GM12873 (cell line): ENCODE data around the gene NEO1.

Experiments
- TF ChIP-seq, protein P1 (sequence below): IDR thresholded peaks from 2 replicates; pipeline ENCODE4 v1.5.1; 2012; ENCODE audit warnings: low read depth, mild to moderate bottlenecking, moderate library complexity, low read length, control low read depth; ENCODE audit not compliant: insufficient read depth; ENCODE audit errors: missing control alignments

NEO1 gene

GRCh38 chr15:73293773-73294172 is 241.5 kb downstream of the NEO1 start:
- TF ChIP-seq, protein P1, sequence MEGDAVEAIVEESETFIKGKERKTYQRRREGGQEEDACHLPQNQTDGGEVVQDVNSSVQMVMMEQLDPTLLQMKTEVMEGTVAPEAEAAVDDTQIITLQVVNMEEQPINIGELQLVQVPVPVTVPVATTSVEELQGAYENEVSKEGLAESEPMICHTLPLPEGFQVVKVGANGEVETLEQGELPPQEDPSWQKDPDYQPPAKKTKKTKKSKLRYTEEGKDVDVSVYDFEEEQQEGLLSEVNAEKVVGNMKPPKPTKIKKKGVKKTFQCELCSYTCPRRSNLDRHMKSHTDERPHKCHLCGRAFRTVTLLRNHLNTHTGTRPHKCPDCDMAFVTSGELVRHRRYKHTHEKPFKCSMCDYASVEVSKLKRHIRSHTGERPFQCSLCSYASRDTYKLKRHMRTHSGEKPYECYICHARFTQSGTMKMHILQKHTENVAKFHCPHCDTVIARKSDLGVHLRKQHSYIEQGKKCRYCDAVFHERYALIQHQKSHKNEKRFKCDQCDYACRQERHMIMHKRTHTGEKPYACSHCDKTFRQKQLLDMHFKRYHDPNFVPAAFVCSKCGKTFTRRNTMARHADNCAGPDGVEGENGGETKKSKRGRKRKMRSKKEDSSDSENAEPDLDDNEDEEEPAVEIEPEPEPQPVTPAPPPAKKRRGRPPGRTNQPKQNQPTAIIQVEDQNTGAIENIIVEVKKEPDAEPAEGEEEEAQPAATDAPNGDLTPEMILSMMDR = no peak

GRCh38 chr15:73295630-73296286 is 243.5 kb downstream of the NEO1 start:
- TF ChIP-seq, protein P1 = no peak

GRCh38 chr15:73296609-73297353 is 244.5 kb downstream of the NEO1 start:
- TF ChIP-seq, protein P1 = no peak

- TF ChIP-seq, protein P1 = no peak
These were observed 246.4 kb downstream of the NEO1 start for GRCh38 chr15:73298522-73299245.

DNA sequence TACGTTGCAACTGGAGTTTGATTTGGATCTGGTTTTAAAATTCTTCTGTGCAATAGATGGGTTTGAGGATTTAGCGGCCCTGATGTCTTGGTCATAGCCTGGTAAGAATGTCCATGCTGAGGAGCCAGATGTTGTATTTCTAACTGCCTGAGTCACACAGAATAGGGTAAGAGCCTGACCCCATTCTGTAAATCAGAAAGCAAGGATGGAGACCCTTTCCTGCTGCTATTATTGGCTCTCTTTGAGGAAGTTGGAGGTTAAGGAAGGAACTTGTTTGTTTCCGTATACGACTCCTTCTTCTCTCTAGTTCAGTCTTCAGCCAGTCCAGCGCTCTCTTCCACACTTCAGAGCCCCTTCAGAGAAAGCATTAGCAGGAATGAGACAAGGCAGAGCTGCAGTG is 251.4 kb downstream of the NEO1 start:
- TF ChIP-seq, protein P1 = no peak

DNA sequence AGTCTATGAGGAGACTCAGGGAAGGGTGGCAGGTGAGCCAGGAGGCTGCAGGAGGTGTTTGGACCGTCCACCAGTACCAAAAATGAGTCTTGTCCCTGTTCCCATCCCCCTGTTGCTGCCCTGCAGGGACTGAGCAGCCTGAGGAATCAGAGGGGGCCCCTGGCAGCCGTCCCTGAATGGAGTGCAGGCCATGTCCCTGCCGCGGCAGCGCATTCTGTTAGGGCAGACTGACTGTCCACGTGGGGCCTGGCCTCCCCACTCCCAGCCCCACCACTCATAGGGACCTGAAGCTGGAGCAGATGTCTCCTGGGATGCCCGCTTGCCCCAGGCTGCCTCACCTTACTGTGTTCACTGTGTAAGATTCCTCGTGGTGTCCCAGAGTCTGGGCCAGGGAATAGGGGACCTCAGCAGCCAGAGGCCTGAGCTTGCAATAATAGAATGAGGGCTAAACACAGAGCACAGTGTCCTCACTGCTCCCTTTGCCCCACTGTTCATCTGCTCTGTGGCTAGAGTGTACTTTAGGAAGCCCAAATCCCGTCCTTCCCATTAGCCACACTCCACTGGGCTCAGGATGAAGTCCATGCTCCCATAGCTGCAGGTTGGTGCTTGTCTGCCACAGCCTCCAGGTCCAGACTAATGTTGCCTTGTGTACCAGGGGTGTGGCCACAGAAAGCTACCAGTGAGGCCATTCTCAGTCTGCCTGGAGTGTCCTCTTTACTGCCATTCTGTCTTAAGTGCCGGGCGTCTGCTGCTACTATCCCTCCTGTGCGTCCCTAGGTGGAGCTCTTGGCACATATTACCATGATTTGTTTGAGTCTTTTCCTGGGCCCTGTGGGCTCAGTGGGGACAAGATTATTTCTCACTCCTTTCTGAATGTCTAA is 253.3 kb downstream of the NEO1 start:
- TF ChIP-seq, protein P1 = peak; percentile 65
